Stimulated activated CD4-positive, alpha-beta T cell treated with anti-CD3 and anti-CD28 coated beads, Interleukin-12 subunit alpha, Interleukin-12 subunit beta, amount 100 ng/mL, for 24 hours (primary cell): ENCODE results near the gene EPN3.

Experiments used
- DNase-seq, 2 experiments: peaks; one replicate each; pipeline ENCODE4 v3.0.0-alpha.2; 2020; ENCODE audit warnings: low read depth in 2 of 2

The EPN3 gene

DNA sequence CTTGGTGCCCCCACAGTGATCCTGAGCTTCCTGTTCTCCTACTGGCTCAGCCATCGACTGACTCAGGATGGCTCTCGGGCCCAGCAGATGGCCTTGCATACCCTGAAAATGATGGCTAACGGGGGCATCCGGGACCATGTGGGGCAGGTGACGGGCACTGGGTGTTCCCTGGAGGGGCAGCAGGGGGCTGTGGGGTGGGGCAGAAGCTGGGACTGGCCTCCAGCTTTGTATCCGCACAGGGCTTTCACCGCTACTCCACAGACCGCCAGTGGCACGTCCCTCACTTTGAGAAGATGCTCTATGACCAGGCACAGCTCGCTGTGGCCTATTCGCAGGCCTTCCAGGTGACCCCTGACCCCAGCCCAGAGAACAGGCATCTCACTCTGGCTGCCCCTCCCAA is 17.4 kb downstream of the EPN3 start:
- DNase-seq = no peak

- DNase-seq = no peak
Measured at GRCh38 chr17:50550661-50551432, 18.3 kb downstream of the EPN3 start.

- DNase-seq = no peak
Measured at GRCh38 chr17:50551433-50551815, 18.9 kb downstream of the EPN3 start.

- no peak for DNase-seq
Measured at GRCh38 chr17:50551884-50552283, 19.3 kb downstream of the EPN3 start.

- DNase-seq = no peak
Measured at GRCh38 chr17:50554201-50554600, 21.7 kb downstream of the EPN3 start.

- no peak for DNase-seq
Measured at GRCh38 chr17:50556803-50557202, 24.3 kb downstream of the EPN3 start.

DNA sequence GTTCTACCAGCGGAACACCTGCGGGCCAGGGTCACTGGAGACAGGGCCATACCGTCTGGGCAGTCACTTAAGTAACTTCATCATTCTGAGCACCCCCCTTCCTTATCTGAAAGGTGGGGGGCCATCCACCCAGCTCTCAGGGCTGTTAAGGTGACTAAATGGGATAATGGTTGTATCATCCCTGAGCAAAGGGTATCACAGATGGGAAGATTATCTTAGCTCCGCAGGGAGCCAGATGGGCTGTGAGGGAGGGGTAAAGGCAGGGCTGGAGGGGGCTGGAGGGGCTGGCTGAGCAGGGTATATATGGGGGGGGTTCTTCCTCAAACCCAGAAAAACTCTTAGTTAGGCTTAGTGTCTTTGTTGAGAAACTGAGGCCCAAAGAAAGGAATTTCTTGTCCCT is 25.1 kb downstream of the EPN3 start:
- no peak for DNase-seq

GRCh38 chr17:50558091-50558490 is 25.6 kb downstream of the EPN3 start:
- DNase-seq = no peak

GRCh38 chr17:50558581-50558940 is 26.0 kb downstream of the EPN3 start:
- no peak for DNase-seq

DNA sequence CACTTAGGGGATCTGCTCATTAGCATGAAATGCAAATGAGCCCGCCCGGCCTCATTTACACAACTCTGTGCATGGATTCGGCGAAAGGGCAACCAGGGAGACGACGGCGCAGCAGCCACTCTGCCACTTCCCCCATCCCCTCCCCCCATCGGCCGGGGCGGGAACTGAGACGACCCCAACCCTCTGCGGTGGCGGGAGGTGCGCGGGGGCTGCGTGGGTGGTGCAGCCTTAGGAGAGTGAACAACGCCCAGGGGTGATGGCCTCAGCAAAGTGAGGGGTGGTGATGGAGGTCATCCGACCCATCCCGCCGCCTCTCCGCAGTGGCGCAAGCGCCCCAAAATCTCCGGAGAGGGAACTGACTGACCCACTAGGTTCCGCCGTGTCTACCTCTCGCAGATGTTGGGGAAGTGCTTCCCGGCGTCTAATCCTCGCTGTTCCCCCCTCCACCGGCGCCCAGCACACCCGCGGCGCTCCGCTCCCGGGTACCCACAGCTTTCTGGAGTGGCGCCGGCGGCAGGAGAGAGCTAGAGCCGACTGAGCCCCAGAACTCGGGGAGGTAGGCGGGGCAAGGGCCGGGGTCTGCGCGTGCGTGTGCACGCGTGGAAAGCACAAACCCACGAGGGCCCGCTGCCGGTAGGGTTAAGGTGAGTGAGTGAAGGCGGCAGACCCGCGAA is 26.5 kb downstream of the EPN3 start:
- peak in 1 of 2 experiments; percentile 28 for DNase-seq

DNA sequence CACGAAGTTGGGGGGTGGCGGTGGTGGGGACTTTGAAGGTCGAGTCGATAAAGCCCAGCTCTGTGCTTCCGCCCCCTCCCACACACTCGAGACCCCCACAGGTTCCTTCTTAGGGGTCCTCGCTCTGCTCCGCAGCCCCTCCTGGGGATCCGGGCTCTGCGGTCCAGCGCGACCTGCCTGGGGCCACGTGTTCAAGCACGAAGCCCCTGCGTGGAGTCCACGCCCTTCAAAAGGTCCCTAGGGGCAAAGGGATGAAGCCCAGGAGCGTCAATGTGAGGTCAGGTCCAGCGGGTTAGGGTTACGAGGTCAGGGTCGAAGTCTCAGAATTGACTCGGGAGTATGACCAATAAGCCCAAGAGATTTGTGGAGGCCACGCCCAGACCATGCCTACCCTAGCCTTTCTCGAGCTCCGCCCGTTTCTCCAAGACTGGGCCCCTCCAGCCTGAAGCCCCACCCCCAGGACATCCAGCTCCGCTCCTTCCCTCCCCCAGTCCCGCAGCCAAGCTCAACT is 27.2 kb downstream of the EPN3 start:
- peak in 1 of 2 experiments; percentile 29 for DNase-seq

GRCh38 chr17:50560185-50560824 is 27.8 kb downstream of the EPN3 start, which contains the start of gene CACNA1G:
Gene CACNA1G, plus strand, starts transcription at chr17:50560715. Its CDS starts 745 bp downstream, at chr17:50561460.
- peak; percentile 74 to 90 for DNase-seq

- DNase-seq = no peak
Measured at GRCh38 chr17:50560931-50561745, 28.6 kb downstream of the EPN3 start.

DNA sequence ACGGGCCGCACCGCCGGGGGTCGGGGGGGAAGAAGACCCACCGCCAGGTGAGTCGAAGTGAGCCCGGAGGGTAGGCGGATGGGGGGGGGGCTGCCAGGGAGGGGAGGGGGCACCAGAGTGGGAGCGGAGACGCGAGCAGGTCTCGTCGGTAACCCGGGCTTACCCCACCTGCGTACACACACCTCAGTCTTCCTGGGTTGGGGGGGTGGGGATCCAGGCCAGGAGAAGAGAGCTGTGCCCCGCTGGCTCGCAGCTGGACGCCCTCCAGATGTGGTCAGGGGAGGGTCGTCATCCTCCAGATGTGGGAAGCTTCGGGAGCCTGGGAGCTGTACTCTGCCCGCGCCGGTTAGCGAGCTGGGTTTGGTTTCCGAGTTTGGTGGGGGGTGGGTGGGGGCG is 29.2 kb downstream of the EPN3 start:
- no peak for DNase-seq

DNA sequence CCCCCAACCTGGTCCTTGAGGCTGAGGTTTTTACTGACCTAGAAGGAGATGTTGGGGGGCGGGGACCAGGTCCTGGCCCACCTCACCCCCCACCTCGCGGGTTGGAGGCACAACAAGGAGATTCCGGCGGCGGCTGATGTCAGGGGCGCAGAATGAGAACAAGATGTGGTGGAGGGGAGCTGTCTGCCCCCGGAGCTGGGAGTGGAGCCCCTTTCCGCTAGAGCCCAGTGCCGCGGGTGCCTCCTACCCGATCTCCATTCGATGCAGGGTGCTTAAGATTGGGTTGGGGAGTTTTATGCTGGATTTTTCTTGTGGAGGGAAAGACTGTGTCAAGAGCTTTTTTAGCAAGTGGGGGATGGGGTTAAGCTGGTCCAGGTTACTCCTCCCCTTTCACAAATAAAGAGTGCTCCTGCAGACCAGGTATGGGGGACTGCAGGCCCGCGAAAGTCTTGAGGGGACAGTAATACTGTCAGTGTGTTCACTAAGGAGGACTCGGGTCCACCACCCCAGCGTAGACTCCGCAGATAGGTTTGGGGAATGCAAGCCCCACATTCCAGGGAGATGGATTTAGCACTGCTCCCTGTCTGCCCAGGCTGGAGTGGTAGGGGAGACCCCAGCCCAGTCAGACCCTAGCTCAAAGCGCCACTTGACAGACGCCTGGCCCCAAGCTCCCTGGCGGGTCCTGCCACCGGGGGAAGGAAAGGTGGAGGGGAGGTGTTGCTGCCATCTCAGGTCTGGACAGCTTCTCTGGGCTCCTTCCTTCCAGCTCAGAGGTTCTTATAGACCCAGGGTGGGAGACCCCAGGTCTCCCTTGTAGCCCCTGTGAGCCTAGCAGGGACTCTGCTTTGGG is 29.9 kb downstream of the EPN3 start:
- no peak for DNase-seq

GRCh38 chr17:50563092-50563511 is 30.6 kb downstream of the EPN3 start:
- DNase-seq = no peak

DNA sequence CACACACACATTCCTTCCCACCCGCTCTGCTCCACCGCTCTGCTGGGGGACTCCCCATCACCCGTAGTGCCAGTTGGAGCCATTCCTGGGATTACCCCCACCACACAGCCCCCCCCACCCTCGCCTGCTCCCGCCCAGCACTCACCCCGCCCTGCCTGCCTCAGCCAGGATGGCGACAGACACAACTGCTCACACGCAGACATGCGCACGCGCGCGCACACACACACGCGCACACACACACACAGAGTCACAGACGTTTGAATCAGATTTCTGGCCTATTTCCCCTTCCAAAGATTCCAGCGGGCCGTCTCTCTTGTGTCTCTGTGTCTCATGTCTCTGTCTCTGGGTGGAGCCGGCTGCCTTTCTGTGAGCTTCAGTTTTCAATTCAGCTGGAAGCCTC is 32.4 kb downstream of the EPN3 start:
- DNase-seq = no peak

GRCh38 chr17:50565402-50566350 is 33.1 kb downstream of the EPN3 start:
- DNase-seq = no peak

DNA sequence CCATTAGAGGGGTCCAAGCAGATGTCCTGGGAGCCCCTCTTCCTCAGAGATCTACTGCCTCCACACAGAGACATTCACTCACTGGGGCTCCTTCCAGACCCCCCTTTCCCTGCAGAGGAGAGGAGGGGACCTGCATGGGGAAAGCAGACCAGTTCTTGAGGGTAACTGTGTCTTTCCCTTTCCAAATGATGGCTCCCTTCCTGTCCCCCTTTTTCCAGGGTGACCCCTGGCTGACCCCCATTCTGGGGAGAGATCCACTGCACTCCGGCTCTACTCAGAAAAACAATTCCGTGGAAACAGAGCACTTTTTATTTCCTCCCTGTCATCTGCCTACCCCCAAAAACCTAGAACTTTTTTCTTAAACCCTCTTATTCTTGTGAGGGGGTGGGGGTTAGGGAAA is 34.4 kb downstream of the EPN3 start:
- no peak for DNase-seq

- DNase-seq = no peak
Measured at GRCh38 chr17:50568659-50569058, 36.1 kb downstream of the EPN3 start.
